Right renal cortex interstitium (tissue), 3 donors: ENCODE data around the gene STK32C. TPM values are rescaled to one million over a fixed set of nuclear protein-coding genes. Genes with fewer than 3 reads are reported as not detected.

ENCODE experiments used
- DNase-seq, 3 donors: peaks; one replicate each; pipeline ENCODE4 v3.0.0-alpha.2; 2013; ENCODE audit warnings: low read depth in 3 of 3, low spot score in 2 of 3
- polyA plus RNA-seq, 3 donors: library from polyadenylated mRNA; unstranded; fragments of 120-200 nt; gene quantifications; one replicate each; pipeline ENCODE4 v1.2.1, GENCODE V29; 2013; ENCODE audit not compliant: insufficient read length in 3 of 3

The STK32C gene
- polyA plus RNA-seq, 3 donors: 11.3 to 13.5 (median 11.7) TPM

DNA sequence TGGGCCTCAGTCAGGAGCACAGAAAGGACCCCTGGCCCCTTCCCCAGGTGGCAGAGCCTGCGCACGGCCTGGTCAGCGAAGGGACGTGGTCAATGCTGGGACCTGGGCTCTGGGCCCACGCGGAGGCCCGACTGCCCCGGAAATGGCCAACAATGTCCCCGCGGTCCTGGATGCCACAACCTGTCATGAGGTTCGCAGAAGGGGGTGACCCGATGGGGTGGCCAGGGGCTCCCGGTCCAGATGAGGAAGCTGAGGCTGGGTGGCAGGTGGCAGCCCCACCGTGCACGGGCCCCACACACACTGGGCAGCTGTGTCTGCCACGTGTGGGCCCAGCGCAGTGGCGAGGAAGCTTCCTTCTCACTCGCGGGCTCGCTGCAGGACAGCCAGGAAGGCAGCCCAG, 71.6 kb downstream of the STK32C start:
- no peak for DNase-seq

DNA sequence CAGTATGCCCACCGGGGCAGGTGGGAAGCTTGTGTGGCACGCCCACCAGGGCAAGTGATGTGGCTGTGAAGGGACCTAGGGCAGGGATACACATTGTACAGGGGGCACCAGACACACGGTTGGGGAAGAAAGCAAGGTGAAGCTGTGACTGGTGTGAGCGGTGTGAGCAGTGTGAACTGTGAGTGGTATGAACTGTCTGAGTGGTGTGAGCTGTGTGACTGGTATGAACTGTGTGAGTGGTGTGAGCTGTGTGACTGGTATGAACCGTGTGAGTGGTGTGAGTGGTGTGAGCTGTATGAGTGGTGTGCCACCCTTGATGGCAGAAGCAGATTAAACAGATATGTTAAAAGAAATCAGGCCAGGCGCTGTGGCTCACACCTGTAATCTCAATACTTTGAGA, 72.9 kb downstream of the STK32C start:
- no peak for DNase-seq

DNA sequence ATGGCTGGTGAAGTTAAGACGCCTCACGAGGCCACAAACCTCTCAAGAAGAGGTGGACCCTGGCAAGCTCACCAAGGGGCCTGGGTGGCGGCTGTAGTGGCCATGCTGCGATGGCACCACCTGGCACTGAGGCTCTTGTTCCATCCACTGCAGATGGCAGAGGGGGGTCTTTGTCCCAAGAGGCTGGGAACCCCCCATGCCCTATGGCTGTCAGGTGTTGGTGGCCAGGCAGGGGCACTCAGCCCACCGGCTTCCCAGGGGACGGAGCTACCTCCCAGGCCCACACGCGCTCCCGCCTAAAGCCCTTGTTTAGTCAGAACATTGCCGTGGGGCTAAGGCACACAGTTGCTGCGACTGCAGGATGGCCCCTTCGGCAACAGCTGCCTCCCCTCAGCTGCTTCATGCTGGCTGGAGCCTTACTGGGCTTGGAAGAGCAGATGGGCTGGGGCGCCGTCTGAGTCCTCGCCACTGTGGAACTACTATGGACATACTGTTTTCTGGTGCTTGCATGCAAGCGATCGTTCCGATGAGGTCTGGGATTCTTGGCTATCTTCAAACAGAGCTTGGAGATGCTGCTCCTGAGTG, 74.2 kb downstream of the STK32C start:
- no peak for DNase-seq

DNA sequence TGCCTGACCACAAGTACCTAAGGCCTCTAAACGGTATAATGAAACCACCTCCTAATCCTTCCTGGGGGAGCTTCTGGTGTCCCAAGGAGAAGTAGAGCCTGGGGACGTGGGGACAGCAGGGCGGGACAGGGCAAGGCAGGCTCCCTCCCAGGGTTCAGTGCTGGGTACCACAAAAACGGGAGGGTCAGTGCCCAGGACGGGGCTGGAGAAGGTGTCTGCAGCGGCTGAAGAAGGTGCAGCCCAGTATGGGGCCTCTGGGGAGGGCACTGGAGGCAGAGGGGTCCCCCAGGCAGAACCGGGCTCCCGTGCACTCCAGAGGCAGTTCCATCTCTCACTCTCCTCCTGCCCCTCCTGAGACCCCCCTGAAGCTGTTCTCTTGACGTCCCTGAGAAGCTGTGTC, 74.8 kb downstream of the STK32C start:
- DNase-seq: no peak

DNA sequence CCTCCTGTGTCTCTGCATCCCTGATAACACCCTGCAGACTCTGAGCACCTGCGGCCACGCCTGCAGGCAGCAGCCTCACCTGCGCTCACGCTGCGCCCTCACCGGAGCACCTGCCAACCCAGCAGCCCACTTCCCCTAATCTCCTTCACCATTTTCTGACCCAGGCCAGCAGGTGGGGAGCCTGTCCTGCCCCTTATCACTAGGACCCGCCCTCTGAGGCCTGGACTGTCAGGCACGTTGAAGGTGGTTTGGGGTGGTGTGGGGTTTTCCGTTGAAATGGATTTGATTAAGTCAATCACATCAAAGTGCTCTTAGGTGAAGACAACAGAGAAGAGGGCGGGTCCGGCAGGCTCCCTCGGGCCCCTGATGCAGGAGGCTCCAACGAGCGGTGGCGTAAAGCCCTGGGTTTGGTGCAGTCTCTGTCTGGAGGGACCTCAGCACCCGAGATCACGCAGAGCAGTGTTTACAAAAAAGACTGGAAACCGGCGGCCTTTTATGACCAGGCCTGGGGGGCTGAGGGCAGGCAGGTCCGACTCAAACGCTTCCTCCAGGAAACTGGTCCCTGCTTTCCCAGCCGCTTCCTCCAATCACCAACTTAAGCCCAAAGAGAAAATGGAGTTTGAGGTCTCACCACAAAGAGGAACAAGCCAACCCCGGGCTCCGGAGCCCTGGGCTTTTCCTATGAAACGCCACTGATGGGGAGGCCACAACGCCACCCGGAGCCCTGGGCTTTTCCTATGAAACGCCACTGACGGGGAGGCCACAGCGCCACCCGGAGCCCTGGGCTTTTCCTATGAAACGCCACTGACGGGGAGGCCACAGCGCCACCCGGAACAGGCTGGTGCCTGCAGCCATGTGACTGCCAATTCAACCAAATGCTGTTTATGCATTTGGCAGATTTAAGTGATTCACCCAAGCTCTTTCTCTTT, 75.5 kb downstream of the STK32C start:
- no peak for DNase-seq

DNA sequence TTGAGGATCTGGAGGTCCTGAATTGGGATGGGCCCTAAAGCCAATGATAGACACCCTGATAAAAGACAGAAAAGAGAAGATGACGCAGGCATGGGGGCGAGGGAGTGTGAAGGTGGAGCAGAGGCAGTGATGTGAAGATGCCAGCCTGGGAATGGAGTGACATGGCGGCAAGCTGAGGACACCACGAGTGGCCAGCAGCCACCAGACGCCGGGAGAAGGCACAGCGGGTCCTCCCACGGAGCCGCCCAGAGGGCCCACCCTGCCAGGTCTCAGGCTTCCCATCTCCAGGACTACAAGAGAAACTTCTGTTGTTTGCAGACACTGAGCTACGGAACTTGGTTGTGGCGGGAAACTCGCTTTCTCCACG, 76.1 kb downstream of the STK32C start:
- DNase-seq: no peak

DNA sequence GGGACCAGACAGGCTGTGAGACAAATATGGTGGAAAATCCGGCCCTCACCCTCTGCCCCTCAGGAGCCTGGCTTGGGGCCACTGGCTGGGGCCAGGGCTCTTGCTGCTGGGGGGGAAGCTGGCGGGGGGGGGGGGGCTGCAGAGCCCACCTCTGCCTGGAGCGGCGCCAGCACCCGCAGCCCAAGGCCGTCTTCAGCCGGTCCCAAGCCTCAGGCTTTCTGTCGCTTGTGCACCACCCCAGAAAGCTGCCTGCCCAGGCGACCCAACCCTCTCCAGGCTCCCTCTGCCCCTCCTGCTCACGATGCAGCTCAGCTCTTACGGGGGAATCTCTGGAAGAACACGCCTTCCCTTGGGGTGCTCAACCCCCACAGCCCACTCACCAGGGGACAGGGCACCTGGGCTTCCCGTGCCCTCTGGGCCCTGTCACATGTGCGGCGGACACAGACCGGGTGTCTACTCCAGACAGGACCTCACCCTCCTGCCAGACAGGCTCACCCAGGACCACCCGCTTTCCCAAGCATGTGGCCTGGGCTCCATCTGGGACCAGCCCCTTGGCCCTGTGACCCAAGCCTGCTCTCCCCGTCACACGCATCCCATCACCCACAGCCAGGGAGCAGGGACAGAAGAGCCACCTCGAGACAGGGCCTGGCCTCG, 77.1 kb downstream of the STK32C start:
- DNase-seq: no peak

DNA sequence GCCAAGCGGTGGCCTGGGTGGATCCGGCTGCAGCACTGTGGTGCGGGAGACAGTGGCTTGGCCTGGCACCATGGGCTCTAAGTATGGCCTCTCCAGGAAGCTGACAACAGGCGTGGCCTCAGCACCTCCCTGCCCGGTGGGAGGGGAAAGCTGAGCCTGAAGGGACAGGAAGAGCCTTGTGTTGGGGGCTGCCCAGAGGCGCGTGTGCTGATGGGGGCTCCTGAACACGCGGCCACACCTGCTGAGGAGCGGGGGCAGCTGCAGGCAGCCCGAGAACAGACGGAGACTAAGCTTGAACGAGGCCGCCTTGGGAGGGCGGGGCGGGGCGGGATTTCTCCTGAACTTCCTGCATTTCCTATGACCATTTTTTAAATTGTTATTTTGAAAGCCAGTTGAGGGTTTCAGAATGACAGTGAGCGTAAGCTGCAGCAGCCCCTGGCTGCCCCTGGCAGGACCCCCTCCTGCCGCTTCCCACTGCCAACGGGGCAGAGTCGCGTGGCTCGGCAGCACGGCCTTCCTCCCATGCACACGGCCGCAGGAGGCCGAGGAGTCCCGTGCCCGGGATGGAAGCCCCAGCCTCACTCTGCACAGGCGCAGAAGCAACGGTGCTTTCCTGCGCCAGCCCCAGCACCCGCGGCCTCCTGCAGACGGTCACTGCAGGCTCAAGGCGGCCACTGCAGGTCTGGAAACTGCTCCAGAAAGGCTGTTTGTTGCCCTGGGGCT, 77.8 kb downstream of the STK32C start:
- no peak for DNase-seq

DNA sequence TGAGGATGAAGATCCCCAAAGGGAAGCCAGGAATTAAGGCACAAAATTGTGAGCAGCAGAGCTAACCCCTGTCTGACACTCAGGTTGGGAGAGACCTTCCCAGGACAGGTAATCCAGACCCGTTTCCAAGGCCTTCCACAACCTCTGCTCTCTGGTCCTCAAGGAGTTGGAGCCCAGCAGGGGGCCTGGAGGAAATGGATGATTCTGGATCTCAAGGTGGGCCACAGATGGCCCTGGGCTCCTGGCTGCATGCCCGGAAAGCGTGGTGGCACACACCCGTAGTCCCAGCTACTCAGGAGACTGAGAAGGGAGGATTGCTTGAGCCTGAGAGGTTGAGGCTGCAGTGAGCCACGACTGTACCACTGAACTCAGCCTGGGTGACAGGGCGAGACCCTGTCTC, 78.7 kb downstream of the STK32C start:
- no peak for DNase-seq

DNA sequence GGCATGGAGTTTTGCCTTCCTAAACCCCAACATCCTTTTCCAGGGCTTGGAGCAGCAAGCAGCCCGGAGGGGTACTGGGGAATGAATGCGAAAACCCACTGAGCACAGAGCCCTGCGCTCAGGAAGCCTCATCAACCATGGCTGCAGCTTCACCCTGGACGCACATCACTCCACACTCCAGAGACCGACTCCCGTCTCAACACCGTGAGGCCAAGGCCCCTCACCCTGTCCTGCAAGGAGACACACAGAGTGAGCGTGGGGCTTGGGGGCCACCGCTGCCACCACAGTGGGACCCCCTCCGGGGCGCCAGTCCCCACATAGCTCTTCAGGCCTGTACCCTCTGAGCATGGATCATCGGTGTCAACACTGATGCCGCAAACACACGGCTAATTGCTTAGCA, 79.1 kb downstream of the STK32C start:
- no peak for DNase-seq

DNA sequence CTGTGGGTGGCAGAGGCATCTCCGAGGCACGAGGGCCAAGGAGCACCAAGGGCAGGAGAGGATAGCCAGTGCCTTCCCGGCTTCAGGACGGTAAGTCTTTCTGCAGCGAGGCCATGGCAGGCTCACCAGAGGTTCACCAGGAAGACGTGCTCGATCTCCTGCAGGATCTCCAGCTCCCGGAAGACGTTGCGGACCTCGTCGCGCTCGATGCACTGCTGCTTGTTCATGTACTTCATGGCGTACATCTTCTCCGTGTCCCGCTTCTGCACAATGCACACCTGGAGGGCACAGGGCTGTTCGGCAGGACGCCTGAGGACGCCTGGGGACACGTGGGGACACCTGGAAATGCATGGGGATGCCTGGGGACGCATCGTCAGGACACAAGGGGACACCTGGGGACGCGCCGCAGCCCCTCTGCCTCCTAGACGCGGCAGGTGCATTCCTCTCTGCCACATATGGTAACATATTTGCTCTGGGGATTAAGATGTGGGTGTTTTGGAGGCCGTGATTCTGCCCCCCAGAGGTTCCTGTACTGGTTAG, 79.8 kb downstream of the STK32C start:
- DNase-seq: no peak

DNA sequence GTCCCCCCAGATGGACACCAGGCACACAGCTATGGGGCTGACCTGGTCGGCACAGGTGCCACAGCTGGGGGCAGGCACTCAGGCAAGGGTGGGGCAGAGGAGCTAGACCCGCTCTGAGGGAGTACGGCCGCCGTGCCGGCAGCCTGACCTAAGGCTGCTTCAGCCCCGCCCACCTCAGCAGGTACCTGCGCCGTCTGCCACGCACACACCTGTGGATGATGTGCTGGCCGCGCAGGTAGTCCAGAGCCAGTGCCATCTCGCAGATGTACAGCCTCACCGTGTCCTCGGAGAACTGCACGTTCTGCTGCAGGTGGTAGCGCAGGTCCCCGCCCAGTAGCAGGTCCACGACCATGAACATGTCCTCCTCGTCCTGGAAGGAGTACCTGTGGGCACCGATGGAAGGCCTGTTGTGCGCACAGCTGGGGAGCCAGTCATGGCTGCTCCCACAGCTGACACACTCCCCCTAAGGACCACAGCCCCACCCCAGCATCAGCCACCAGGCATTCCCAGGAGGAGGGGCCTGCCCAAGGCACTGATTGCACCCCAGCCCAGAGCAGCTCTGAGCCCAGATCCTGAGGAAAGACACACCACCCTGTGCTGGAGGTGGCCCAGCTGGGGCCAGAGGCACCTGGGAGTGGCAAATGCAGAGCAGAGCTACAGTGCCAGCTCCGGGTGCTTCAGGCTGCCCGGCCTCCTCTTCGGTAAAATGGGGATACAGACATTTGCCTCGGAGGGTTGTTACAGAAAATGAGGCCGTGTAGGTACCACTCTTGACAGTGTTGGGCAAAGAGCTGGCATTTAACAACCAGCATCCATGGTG, 81.0 kb downstream of the STK32C start:
- no peak for DNase-seq

DNA sequence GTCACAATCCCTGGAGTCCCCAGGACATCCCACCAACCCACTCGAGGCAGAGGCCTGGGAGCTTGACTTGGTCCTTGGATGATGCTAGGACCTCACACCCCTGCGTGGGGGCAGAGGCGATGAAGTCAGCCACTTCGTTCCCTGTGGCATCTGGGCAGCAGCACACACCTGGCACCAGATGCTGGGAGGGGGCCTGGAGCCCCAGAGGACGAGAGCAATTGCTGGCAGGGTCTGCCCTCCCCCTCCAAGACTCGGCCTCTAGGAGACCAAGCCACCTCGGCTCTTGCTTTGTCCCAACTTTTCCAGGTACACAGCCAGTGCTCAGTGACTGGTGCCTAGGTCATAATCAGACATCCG, 81.9 kb downstream of the STK32C start:
- DNase-seq: no peak

DNA sequence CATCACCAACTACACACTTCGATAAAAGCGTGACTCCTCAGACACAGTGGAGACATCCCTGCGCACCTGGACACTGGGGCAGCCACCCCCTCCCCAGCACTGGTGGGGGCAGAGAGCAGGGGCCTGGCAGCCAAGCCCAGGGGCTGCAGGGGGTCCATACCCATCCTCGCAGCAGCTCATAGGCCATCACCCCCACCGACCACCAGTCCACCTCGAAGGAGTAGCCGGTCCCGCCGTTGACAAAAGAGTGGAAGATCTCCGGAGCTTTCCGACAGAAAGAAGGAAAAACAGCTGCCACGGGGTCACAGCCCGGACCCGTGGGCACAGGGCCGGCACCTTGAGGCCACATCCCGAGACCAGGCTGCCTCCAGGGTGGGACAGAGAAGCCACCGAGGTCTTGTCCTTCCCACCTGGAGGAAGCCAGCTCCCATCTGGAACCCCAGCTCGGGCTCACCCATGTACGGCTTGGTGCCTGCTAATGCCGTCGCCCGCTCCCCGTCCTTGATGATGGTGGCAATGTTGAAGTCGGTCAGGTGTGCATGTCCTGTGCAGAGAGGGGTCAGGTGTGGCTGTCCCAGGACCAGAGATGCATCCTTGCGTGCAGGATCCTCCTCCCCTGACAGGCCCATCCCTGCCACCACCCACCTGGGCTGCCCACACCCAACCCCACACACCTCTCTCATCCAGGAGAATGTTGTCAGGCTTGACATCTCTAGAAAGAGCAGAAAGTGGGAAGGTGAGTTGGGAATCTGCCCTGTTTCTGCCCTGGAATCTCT, 82.5 kb downstream of the STK32C start:
- DNase-seq: no peak

DNA sequence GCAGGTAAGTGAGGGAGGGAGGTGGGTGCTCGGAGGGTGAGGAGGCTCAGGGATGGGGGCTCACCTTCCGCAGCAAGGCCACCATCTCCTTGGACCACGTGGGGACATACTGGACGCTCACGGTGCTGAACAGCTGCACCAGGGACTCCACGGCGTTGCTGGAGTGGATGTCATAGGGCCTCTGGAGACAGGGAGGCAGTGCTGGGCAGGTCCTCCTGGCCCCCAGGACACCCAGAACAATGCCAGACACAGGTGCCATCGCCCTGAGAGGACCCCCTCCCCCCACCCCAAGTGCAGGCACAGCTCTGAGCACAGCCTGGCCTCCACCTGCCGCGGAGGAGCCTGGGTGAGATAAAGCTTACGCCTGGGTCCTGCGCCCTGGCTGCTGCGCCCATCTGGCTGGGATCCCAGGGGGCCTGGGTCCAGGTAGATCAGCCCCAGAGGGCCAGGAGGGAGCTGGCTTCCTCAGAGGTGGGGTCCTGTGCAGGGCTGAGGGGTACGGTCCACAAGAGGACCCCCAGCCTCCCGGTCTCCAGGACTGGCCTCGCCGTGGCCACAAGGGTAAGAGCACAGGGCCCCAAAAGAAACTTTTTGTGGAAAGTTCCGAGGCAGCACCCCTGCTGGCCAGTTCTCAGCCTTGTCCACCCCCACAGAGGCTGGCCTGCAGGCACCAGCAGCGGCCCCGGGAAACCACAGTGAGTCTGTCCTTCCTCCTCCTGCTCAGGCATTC, 83.2 kb downstream of the STK32C start:
- no peak for DNase-seq

DNA sequence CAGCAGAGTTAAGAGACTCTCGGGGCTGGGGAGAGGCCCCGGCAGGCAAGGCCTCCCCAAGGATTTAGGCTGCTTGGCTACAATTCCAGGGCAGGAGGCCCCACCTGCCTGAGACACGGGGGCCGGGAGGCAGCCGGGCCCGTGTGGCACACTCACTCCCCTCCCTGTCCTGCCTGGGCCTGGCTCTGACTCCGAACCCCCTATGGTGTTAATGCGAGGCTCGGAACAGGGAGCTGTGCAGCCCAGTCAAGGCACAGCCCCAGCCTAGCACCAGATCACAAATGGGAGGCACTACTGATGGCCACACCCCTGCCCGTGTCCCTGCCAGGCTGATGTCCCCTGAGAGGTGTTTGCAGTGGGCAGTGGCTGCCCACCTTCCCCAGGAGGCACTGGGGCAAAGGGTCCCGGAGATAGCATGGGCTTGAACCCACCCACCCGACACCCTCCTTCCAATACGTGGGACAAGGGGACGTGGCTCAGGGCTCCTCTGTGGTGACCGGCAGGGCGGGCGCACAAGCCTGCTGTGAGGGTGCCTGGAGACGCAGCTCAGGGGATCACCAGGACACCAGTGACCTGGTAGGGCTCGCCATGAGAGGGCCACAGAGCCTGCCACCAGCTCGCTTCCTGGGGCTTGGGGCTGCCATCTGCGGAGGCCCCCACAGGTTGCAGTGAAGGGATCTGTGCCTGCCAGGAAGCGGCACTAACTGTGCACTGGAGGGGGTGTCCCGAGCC, 84.0 kb downstream of the STK32C start:
- DNase-seq: no peak

DNA sequence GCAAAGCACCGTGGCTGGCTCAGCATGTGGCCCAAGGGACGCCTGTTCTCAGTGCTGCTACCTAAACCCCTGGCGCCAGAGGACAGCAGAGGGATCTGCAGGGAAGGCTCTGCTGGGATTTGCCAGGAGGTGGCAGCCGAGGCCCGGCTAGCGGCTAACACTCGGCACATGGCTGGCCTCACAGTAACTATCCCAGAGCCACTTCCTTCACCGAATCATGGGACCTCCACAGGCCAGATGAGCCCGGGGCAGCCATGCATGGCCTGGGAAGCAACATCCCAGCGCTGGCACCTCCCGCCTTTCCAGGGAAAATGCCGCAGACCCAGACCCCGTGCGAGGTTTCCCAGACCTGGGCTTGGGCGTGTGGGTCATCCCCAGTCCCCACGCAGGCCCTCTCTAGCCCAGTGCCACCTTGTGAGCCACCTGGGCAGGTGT, 84.6 kb downstream of the STK32C start:
- DNase-seq: peak; percentile 57 to 69 (median 57)

DNA sequence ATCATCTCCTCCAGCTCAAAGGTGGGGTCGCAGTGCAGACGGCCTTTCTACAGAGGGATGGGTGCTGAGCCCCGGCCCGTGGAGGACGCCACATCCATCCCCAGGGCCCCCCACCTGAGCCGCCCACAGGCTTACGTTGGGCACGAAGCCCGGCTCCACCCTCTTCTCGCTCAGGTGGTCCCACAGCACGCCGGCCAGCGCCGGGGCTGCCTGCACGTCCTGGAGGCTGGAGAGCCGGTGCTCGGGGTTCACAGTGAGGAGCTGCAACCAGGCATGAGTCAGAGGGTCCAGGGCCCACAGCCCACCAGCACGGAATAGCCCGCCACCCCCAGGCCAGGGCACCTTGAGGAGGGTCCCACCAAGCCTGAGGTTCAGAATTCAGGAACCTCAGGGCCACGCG, 85.0 kb downstream of the STK32C start:
- no peak for DNase-seq
